Endothelial cell of umbilical vein (primary cell): ENCODE results near the gene PLEKHG4B. TPM values are rescaled to one million over a fixed set of nuclear protein-coding genes. Genes with fewer than 3 reads are reported as not detected.

Source experiments
- BruUV-seq: library from RNA; stranded (reverse); fragments of 400-500 nt; replicated peaks from 2 replicates; lab custom pipeline; 2021; lab: Mats Ljungman, UMichigan
- CTCF ChIA-PET: fragments of 300-600, 350-600 bp; sonication (Branson Sonifier 250); formaldehyde crosslinking; loops from one replicate; lab custom pipeline; 2021; ENCODE audit warnings: antibody characterized with exemption, inconsistent platforms; lab: Charles Lee
- POLR2A ChIA-PET: fragments of 300-600, 350-600 bp; sonication (Branson Sonifier 250); formaldehyde crosslinking; loops from one replicate; lab custom pipeline; 2021; ENCODE audit warnings: antibody characterized with exemption, inconsistent platforms; lab: Charles Lee
- DNase-seq: peaks from one replicate; pipeline ENCODE4 v3.0.0-alpha.2; 2011; ENCODE audit warnings: low read depth, low spot score
- FAIRE-seq: peaks from 2 replicates; lab custom pipeline; 2011; peaks lifted over from hg19 to GRCh38; lab: Jason Lieb, UNC
- H2AFZ ChIP-seq: 2 replicates; pipeline ENCODE4 v1.6.0; 2012; ENCODE audit warnings: low read depth, low read length, control low read depth, inconsistent platforms
- H3K27ac ChIP-seq: 2 replicates; pipeline ENCODE4 v1.5.1; 2011; ENCODE audit warnings: low read depth, mild to moderate bottlenecking, control low read depth, low read length, moderate library complexity; ENCODE audit not compliant: insufficient read depth
- H3K27me3 ChIP-seq, 2 experiments: 2 replicates each; pipeline versions ENCODE4 v1.6.0 to v1.6.1; 2011; ENCODE audit warnings: low read length in 2 of 2, mixed read lengths in 1 of 2; ENCODE audit not compliant: control insufficient read depth in 2 of 2, insufficient read depth in 2 of 2
- H3K36me3 ChIP-seq, 2 experiments: 2 replicates in 1 of 2; 3 replicates in 1 of 2; pipeline ENCODE4 v1.5.1; 2011; ENCODE audit warnings: low read length in 2 of 2, mild to moderate bottlenecking in 1 of 2, moderate library complexity in 1 of 2; ENCODE audit not compliant: control insufficient read depth in 2 of 2, insufficient read depth in 2 of 2; ENCODE audit errors: extremely low read depth in 1 of 2
- H3K4me1 ChIP-seq: 3 replicates; pipeline ENCODE4 v1.5.1; 2011; ENCODE audit warnings: mild to moderate bottlenecking, low read length; ENCODE audit not compliant: control insufficient read depth, insufficient read depth; ENCODE audit errors: extremely low read depth
- H3K4me2 ChIP-seq: 2 replicates; pipeline ENCODE4 v1.6.1; 2011; ENCODE audit warnings: low read length, control low read depth, mixed read lengths; ENCODE audit not compliant: insufficient read depth
- H3K4me3 ChIP-seq, 3 experiments: fragments of 200-600 bp in 1 of 3; sonication (generic), shearing (Covaris generic) in 1 of 3; replicated peaks in 1 of 3; 2 replicates each; pipeline ENCODE4 v1.5.1; 2011 to 2016; ENCODE audit warnings: control low read depth in 3 of 3, low read length in 3 of 3, mild to moderate bottlenecking in 2 of 3, inconsistent platforms in 1 of 3, low read depth in 1 of 3, moderate library complexity in 1 of 3; ENCODE audit not compliant: insufficient read depth in 1 of 3
- H3K79me2 ChIP-seq: 2 replicates; pipeline ENCODE4 v1.6.0; 2012; ENCODE audit warnings: low read length, inconsistent platforms; ENCODE audit not compliant: control insufficient read depth, insufficient read depth
- H3K9ac ChIP-seq: replicated peaks from 2 replicates; pipeline ENCODE3; 2011; ENCODE audit warnings: low read length, control low read depth; ENCODE audit not compliant: insufficient read depth; ENCODE audit errors: extremely low read depth
- H3K9me1 ChIP-seq: replicated peaks from 3 replicates; pipeline ENCODE4 v1.6.0; 2011; ENCODE audit warnings: mild to moderate bottlenecking, low read length; ENCODE audit not compliant: control insufficient read depth, insufficient read depth; ENCODE audit errors: extremely low read depth
- H3K9me3 ChIP-seq: replicated peaks from 2 replicates; pipeline ENCODE4 v1.5.1; 2012; ENCODE audit warnings: low read length, inconsistent platforms; ENCODE audit not compliant: control insufficient read depth, insufficient read depth
- H4K20me1 ChIP-seq: replicated peaks from 2 replicates; pipeline ENCODE3; 2011; ENCODE audit warnings: mild to moderate bottlenecking, low read length; ENCODE audit not compliant: control insufficient read depth, insufficient read depth; ENCODE audit errors: extremely low read depth
- CTCF ChIP-seq, 2 donors: IDR thresholded peaks; 1 replicate in 1 of 2; 2 replicates in 1 of 2; pipeline ENCODE4 v1.5.1; 2011; ENCODE audit warnings: low read length in 2 of 2, mild to moderate bottlenecking in 2 of 2, moderate library complexity in 2 of 2, control low read depth in 1 of 2, inconsistent platforms in 1 of 2, low read depth in 1 of 2; ENCODE audit not compliant: insufficient read depth in 1 of 2; ENCODE audit errors: extremely low read depth in 1 of 2
- EZH2 ChIP-seq: IDR thresholded peaks from 2 replicates; pipeline ENCODE4 v1.6.1; 2012; ENCODE audit warnings: borderline replicate concordance, low read depth, mild to moderate bottlenecking, moderate library complexity, low read length, inconsistent platforms; ENCODE audit not compliant: severe bottlenecking
- FOS ChIP-seq: IDR thresholded peaks from 2 replicates; pipeline ENCODE4 v1.6.1; 2011; ENCODE audit warnings: mild to moderate bottlenecking, low read length, moderate library complexity, borderline replicate concordance; ENCODE audit not compliant: insufficient read depth
- GATA2 ChIP-seq: IDR thresholded peaks from 2 replicates; pipeline ENCODE4 v1.7.0; 2011; ENCODE audit warnings: low read depth, mild to moderate bottlenecking, moderate library complexity, mixed read lengths, low read length; ENCODE audit not compliant: insufficient read length, insufficient read depth
- JUN ChIP-seq: IDR thresholded peaks from 2 replicates; pipeline ENCODE4 v1.6.1; 2011; ENCODE audit warnings: borderline replicate concordance, low read depth; ENCODE audit not compliant: insufficient read length, insufficient read depth
- MAX ChIP-seq: IDR thresholded peaks from 2 replicates; pipeline ENCODE4 v1.6.1; 2011; ENCODE audit not compliant: insufficient read depth, insufficient read length
- MYC ChIP-seq: IDR thresholded peaks from one replicate; pipeline ENCODE4 v1.6.1; 2011; ENCODE audit warnings: mild to moderate bottlenecking, low read depth, low read length
- POLR2A ChIP-seq: IDR thresholded peaks from 2 replicates; pipeline ENCODE4 v1.6.1; 2012; ENCODE audit warnings: low read depth, mild to moderate bottlenecking, control low read depth, low read length
- POLR2AphosphoS5 ChIP-seq: IDR thresholded peaks from 2 replicates; pipeline ENCODE4 v1.6.1; 2012; ENCODE audit warnings: low read depth, mild to moderate bottlenecking, control low read depth, low read length, moderate library complexity; ENCODE audit not compliant: insufficient read depth
- dilution Hi-C: fragments of 300-500 bp; cut with MboI; formaldehyde crosslinking; loops from one replicate; pipeline ENCODE4 v1.15.0; 2019; ENCODE audit warnings: low sequenced_read_pairs; ENCODE audit not compliant: extremely low pct_ligation_motif_present
- intact Hi-C: fragments of 100-400 bp; cut with micrococcal nuclease; formaldehyde crosslinking; loops from one replicate; pipeline ENCODE4 v1.10.0; 2022
- polyA plus RNA-seq, 4 experiments: library from polyadenylated mRNA; depleted of rRNA in 3 of 4; stranded (reverse) in 3 of 4; unstranded in 1 of 4; fragments of >200 nt; gene quantifications; 2 replicates each; pipeline versions ENCODE4 v1.2.1 to v1.2.3, GENCODE V29; 2011 to 2012; ENCODE audit warnings: missing spikeins in 1 of 4
- total RNA-seq: library from RNA; stranded (reverse); gene quantifications from 2 replicates; pipeline ENCODE4 v1.2.3, GENCODE V29; 2021

PLEKHG4B gene
- total and polyA plus RNA-seq, 2 donors (not counting 3 experiments of a cell fraction or from before 2014, with no cell fraction given), result not detected

GRCh38 chr5:172841-173251 lies 80.9 kb downstream of the PLEKHG4B start:
- Histone ChIP-seq H3K79me2 (no peaks in the 10 kb centered on the region), H4K20me1 (no peaks in the 10 kb centered on the region), H3K4me2 (no peak overlapping the region), H3K9me1 (no peaks in the 10 kb centered on the region), H3K4me1 (no peaks in the 10 kb centered on the region), H3K27ac (no peak overlapping the region), H3K9ac (no peak overlapping the region), H3K27me3 (no peaks in the 10 kb centered on the region), H2AFZ (no peak overlapping the region), H3K9me3 (no peaks in the 10 kb centered on the region), H3K36me3 (no peaks in the 10 kb centered on the region), H3K4me3 (no peak overlapping the region)
- no peak for TF ChIP-seq FOS
- no peak for TF ChIP-seq POLR2AphosphoS5
- no peak for TF ChIP-seq MAX
- no peak for TF ChIP-seq MYC
- TF ChIP-seq EZH2, result no peak
- no peak for TF ChIP-seq GATA2
- no peak for TF ChIP-seq POLR2A
- no peak for TF ChIP-seq CTCF (IDR thresholded peaks at IDR 0.05; ENCODE audit: extremely low read depth in 1 of 2, insufficient read depth in 1 of 2, low read depth in 1 of 2, low read length in 2 of 2)
- no peak for TF ChIP-seq JUN
- intact Hi-C loops, result no loop called here
- DNase-seq, result no peak
- CTCF ChIA-PET, result interaction anchor here (2.1 kb wide), 1 partner anchor 16 kb away, joined by 7 read pairs; no protein-coding TSS in a partner anchor
- POLR2A ChIA-PET, result no interaction called here
- no peak for FAIRE-seq
- BruUV-seq, result no TSS peak
- dilution Hi-C loops, result no loop called here
